Measurements from ENCODE around the gene DCTN3. TPM values are rescaled to one million over a fixed set of nuclear protein-coding genes. Genes with fewer than 3 reads are reported as not detected.
A peak's percentile ranks its signal among the peaks of the same experiment; 100 is the strongest.

The DCTN3 gene
- total and polyA plus RNA-seq, 4 donors = 90.9 to 190 (median 149) TPM

DNA sequence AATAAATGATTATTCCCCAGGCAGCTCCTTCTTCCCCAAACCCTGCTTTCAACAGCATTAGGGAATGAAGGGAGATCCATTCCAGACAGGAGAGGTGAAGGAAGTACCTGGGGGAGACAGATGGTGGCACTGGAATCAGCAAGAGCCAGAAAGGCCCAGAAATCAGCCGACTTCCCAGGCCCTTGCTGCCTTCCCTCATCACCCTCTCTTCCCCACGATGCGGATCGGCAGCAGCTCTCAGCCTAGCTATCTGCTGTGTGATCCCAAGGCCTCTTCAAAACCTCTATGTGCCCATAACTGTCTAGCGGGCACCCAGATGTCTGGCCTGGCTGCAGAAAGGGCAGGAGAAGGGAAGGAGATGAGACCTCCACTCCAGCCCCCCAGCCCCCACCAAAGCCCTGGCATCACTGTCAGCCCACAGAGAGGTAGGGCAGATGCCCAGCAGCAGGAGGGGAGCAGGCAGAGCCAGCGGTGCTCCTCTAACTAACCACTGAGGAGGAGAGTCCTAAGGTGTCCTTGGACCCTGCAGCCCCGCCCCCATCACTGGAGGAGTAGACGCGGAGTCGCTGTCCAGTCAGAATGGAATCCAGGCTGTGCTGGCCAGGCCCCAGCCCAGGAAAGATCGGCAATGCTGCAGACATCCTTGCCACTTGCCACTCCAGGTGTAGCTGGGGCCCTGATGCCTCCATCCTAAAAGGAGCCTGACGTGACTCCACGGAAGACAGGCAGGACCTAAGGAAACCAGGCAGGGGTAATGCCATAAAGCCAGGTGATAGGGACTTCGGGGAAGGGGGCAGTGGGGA is 43.5 kb downstream of the DCTN3 start:
- peak overlapping the region; percentile 31 for H3K27ac ChIP-seq (ENCODE audit: low read depth, low read length)
- 36% methylated on average over 9 of the region's 14 CpGs for WGBS (ENCODE audit: insufficient coverage)
- H3K4me3 ChIP-seq (ENCODE audit: low read depth, low read length) = no peak overlapping the region
- DNase-seq (ENCODE audit: low read depth in 4 of 6, low spot score in 6 of 6) = peak in 1 of 6 donors; percentile 52
- peaks cover 41% of the 10 kb centered on the region for H3K36me3 ChIP-seq (ENCODE audit: control insufficient read depth, insufficient read depth, low read length)
- no peaks in the 10 kb centered on the region for H3K9me3 ChIP-seq (ENCODE audit: control insufficient read depth, insufficient read depth, low read length)
- H3K27me3 ChIP-seq (ENCODE audit: control insufficient read depth, insufficient read depth, low read length) = no peaks in the 10 kb centered on the region
- H3K4me1 ChIP-seq (ENCODE audit: control insufficient read depth, insufficient read depth, low read length) = peaks cover 78% of the 10 kb centered on the region

DNA sequence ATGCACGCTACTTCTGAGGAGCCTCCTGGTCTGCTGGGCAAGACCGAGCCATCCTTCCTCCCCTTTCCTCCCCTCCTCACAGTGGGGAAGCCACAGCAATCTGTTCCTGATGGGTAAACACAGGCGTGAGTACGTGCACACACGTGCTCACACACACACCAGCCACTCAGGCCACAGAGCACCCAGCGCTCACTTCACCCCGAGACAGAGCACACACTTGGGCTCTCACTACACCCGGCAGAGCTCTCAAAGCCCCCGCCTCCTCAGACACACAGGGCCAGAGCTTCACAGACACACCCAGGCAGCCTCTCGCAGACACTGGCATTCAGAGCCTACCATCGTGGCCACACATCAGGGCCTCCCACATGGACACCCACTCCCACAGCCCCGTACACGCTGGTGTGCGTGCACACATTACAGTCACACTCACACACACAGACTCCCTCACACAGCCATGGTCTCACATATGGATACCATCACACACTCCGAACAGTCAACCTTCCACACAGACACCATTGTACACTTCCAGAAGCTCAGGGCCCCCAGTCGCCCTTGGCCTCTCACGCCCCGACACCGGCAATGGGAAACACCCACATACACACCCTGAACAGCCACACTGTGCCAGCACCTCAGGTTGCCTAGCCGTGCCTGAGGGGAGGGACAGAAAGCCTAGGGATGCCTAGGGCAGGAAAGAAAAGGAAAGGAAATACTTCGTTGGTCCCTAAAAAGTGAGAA is 44.3 kb downstream of the DCTN3 start:
- 40% methylated on average over 15 of the region's 21 CpGs for WGBS (ENCODE audit: insufficient coverage)
- H3K4me3 ChIP-seq (ENCODE audit: low read depth, low read length) = no peak overlapping the region
- peak in 2 of 6 donors; percentile 47 to 49 for DNase-seq (ENCODE audit: low read depth in 4 of 6, low spot score in 6 of 6)
- no peaks in the 10 kb centered on the region for H3K9me3 ChIP-seq (ENCODE audit: control insufficient read depth, insufficient read depth, low read length)
- peak overlapping the region; percentile 19 for H3K27ac ChIP-seq (ENCODE audit: low read depth, low read length)
- H3K4me1 ChIP-seq (ENCODE audit: control insufficient read depth, insufficient read depth, low read length) = peaks cover 84% of the 10 kb centered on the region
- peaks cover 40% of the 10 kb centered on the region for H3K36me3 ChIP-seq (ENCODE audit: control insufficient read depth, insufficient read depth, low read length)
- no peaks in the 10 kb centered on the region for H3K27me3 ChIP-seq (ENCODE audit: control insufficient read depth, insufficient read depth, low read length)

DNA sequence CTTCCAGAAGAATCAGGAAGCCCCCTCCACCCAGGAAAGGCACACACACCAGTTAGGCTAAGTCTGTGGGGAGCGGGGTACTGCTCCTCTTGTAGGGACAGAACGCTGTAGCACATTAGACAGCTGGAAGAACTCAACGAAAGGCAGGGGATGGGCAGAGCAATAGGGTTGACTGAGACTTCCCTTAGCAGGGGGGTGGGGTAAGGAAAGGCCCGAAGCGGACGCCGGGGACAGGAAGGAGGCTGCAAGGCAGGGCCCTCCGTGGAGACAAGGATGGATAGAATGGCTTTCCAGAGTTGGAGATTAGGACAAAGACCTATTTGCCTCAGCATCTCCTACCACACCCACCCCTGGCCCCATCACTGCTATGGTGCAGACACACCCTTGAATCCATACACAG is 45.1 kb downstream of the DCTN3 start:
- peaks cover 84% of the 10 kb centered on the region for H3K4me1 ChIP-seq (ENCODE audit: control insufficient read depth, insufficient read depth, low read length)
- peaks cover 35% of the 10 kb centered on the region for H3K36me3 ChIP-seq (ENCODE audit: control insufficient read depth, insufficient read depth, low read length)
- H3K27me3 ChIP-seq (ENCODE audit: control insufficient read depth, insufficient read depth, low read length) = no peaks in the 10 kb centered on the region
- no peak overlapping the region for H3K4me3 ChIP-seq (ENCODE audit: low read depth, low read length)
- DNase-seq (ENCODE audit: low read depth in 4 of 6, low spot score in 6 of 6) = no peak
- WGBS (ENCODE audit: insufficient coverage) = 20% methylated on average over 5 of the region's 8 CpGs
- H3K27ac ChIP-seq (ENCODE audit: low read depth, low read length) = no peak overlapping the region
- H3K9me3 ChIP-seq (ENCODE audit: control insufficient read depth, insufficient read depth, low read length) = no peaks in the 10 kb centered on the region

DNA sequence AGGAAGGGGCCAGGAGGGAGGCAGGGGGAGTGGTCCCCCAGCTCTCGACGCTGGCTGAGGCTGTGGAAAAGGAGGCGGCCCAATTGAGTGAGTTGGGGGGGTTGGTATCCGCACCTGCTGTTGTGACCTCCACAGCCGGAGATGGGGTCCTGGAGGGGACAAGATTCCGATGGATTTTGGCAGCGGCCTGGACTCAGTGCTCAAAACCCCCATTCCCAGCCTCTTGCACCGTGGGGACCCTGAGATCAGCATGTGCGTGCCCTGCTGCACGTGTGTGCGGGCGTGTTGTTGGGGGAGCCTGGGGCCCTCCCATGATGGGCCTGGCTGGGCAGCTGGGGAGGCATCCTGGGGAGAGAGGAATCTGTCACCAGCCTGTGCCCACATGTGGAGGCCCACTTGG is 45.7 kb downstream of the DCTN3 start:
- H3K4me1 ChIP-seq (ENCODE audit: control insufficient read depth, insufficient read depth, low read length) = peaks cover 84% of the 10 kb centered on the region
- H3K4me3 ChIP-seq (ENCODE audit: low read depth, low read length) = no peak overlapping the region
- no peak overlapping the region for H3K27ac ChIP-seq (ENCODE audit: low read depth, low read length)
- 75% methylated on average over 11 of the region's 12 CpGs for WGBS (ENCODE audit: insufficient coverage)
- H3K9me3 ChIP-seq (ENCODE audit: control insufficient read depth, insufficient read depth, low read length) = no peaks in the 10 kb centered on the region
- peaks cover 34% of the 10 kb centered on the region for H3K36me3 ChIP-seq (ENCODE audit: control insufficient read depth, insufficient read depth, low read length)
- H3K27me3 ChIP-seq (ENCODE audit: control insufficient read depth, insufficient read depth, low read length) = no peaks in the 10 kb centered on the region
- no peak for DNase-seq (ENCODE audit: low read depth in 4 of 6, low spot score in 6 of 6)

DNA sequence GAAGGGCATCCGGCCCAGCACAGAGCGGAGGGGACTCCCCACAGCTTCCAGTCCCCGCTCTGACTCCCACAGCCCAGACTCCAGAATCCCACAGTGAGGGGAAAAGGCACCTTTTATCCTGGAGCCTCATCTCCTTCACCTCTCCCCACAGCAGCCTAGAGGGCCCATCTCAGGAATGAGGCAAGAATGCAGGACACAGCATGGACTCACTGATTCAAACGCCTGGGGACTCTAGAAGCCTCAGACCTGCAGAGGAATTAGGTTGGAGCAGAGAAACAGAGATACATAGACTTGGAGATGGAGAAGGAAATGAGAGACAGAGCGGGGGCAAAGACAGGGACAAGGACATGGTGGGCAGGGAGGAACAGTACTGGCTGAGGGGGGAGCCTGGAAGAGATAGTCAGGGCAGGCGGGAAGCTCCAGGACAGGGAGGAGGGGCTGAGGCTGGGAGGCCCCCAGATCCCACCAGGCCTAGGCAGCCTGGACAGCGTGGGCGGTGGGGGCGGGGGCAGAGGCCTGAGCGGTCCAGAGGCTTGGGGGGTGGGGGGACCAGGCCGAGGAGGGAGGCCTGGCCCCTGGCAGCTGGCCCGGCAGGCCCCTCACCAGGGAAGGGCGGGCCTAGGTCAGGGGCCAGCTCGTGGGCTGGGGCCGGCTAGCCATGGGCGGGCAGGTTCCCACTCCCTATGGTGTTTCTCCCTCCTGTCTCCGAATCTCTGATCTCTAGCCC is 46.5 kb downstream of the DCTN3 start:
- Histone ChIP-seq H3K36me3 (ENCODE audit: control insufficient read depth, insufficient read depth, low read length) (peaks cover 36% of the 10 kb centered on the region), H3K4me1 (ENCODE audit: control insufficient read depth, insufficient read depth, low read length) (peaks cover 82% of the 10 kb centered on the region), H3K4me3 (ENCODE audit: low read depth, low read length) (no peak overlapping the region), H3K27ac (ENCODE audit: low read depth, low read length) (no peak overlapping the region), H3K9me3 (ENCODE audit: control insufficient read depth, insufficient read depth, low read length) (no peaks in the 10 kb centered on the region), H3K27me3 (ENCODE audit: control insufficient read depth, insufficient read depth, low read length) (no peaks in the 10 kb centered on the region)
- no peak for DNase-seq (ENCODE audit: low read depth in 4 of 6, low spot score in 6 of 6)
- 55% methylated on average over 13 of the region's 17 CpGs for WGBS (ENCODE audit: insufficient coverage)

DNA sequence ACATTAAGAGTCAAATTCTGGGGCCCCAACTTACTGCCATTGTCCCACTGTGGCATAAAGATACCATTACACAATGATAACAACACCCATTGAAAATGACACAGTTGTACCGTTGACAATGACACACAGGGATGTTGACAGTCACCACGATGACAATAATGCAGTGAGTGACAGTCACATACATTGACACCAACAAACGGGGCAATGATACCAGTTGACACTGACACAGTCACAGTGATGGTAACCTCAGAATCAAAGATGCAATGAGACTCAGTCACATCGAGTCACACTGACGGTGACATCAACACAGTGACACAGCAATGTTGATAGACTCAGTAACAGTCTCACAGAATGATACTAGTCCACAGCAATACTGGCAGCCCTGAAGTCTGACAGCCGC is 47.7 kb downstream of the DCTN3 start:
- Histone ChIP-seq H3K4me3 (ENCODE audit: low read depth, low read length) (no peak overlapping the region), H3K9me3 (ENCODE audit: control insufficient read depth, insufficient read depth, low read length) (no peaks in the 10 kb centered on the region), H3K27ac (ENCODE audit: low read depth, low read length) (peak overlapping the region; percentile 25), H3K36me3 (ENCODE audit: control insufficient read depth, insufficient read depth, low read length) (peaks cover 45% of the 10 kb centered on the region), H3K27me3 (ENCODE audit: control insufficient read depth, insufficient read depth, low read length) (no peaks in the 10 kb centered on the region), H3K4me1 (ENCODE audit: control insufficient read depth, insufficient read depth, low read length) (peaks cover 76% of the 10 kb centered on the region)
- 75% methylated on average over 5 of the region's 6 CpGs for WGBS (ENCODE audit: insufficient coverage)
- DNase-seq (ENCODE audit: low read depth in 4 of 6, low spot score in 6 of 6) = no peak

DNA sequence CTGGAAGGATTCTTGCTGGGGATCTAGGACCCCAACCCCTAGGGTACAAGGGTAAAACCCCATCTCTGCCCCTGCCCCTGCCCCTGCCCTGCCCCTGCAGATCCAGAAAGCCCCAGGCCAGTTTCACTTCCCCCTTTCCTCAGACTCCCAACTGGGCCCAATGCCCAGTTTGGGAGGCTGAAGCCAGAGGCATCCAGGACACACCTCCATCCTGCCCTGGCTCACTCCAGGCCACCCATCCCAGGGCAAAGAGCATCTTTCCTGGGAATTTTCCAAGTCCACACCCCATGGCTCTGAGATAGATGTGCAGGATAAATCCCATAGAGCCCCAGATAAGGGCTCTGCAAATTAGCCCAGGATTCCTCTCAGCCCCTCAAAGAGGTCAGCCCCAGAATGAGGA is 48.2 kb downstream of the DCTN3 start:
- no peaks in the 10 kb centered on the region for H3K9me3 ChIP-seq (ENCODE audit: control insufficient read depth, insufficient read depth, low read length)
- H3K27ac ChIP-seq (ENCODE audit: low read depth, low read length) = peak overlapping the region; percentile 25
- H3K4me1 ChIP-seq (ENCODE audit: control insufficient read depth, insufficient read depth, low read length) = peaks cover 70% of the 10 kb centered on the region
- peaks cover 48% of the 10 kb centered on the region for H3K36me3 ChIP-seq (ENCODE audit: control insufficient read depth, insufficient read depth, low read length)
- H3K4me3 ChIP-seq (ENCODE audit: low read depth, low read length) = no peak overlapping the region
- no peak for DNase-seq (ENCODE audit: low read depth in 4 of 6, low spot score in 6 of 6)
- no peaks in the 10 kb centered on the region for H3K27me3 ChIP-seq (ENCODE audit: control insufficient read depth, insufficient read depth, low read length)

DNA sequence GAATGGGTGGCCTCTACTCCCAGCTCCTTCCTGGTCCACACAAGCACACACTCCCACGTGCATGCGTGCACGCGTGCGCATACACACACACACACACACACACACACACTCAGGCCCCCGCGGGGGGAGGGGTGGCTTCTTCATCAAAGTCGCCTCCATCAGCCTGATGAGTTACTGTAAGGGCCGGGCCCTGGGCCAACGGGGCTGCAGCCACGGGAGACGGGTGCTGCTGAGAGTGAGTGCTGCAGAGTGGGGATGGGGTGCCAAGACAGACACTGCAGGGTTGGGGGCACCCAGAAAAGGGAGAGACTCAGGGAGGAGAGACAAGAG is 48.8 kb downstream of the DCTN3 start:
- no peak overlapping the region for H3K4me3 ChIP-seq (ENCODE audit: low read depth, low read length)
- H3K36me3 ChIP-seq (ENCODE audit: control insufficient read depth, insufficient read depth, low read length) = peaks cover 47% of the 10 kb centered on the region
- H3K4me1 ChIP-seq (ENCODE audit: control insufficient read depth, insufficient read depth, low read length) = peaks cover 66% of the 10 kb centered on the region
- no peaks in the 10 kb centered on the region for H3K27me3 ChIP-seq (ENCODE audit: control insufficient read depth, insufficient read depth, low read length)
- WGBS (ENCODE audit: insufficient coverage) = 26% methylated on average over 5 of the region's 12 CpGs
- H3K9me3 ChIP-seq (ENCODE audit: control insufficient read depth, insufficient read depth, low read length) = no peaks in the 10 kb centered on the region
- DNase-seq (ENCODE audit: low read depth in 4 of 6, low spot score in 6 of 6) = peak in 2 of 6 donors; percentile 68 to 70
- H3K27ac ChIP-seq (ENCODE audit: low read depth, low read length) = peak overlapping the region; percentile 70

DNA sequence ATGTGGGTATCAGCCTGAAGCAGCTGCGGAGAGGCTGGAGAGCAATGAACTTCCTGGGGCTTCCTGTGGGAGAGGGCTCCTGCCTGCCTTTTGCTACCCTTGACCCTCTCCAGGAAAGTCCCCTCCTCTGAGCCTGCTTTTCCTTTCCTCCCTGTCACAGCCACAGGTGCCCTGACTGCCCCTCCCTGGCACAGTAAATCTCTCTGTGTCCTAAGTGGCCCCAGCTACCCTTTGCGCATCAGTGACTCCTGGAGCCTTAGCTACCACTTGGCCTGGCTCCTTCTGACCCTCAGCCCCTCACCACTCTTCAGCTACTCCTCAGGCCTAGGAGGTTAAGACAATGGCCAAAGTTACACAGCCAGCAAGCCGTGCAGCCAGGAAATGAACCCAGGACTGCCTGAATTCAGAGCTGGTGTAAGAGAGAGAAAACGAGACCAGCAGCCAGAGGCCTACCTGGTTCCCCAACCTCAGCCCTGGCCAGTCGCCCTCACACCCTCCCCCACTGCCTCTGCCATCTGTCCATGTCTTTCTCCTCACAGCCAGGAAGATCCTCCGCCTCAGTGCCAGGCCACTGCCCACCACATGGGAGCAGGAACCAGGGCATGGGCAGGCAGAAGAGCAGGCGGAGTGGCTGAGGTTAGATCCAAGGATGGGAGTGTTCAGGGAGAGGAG is 49.4 kb downstream of the DCTN3 start:
- H3K36me3 ChIP-seq (ENCODE audit: control insufficient read depth, insufficient read depth, low read length) = peaks cover 49% of the 10 kb centered on the region
- no peak for DNase-seq (ENCODE audit: low read depth in 4 of 6, low spot score in 6 of 6)
- no peaks in the 10 kb centered on the region for H3K27me3 ChIP-seq (ENCODE audit: control insufficient read depth, insufficient read depth, low read length)
- H3K9me3 ChIP-seq (ENCODE audit: control insufficient read depth, insufficient read depth, low read length) = no peaks in the 10 kb centered on the region
- no peak overlapping the region for H3K4me3 ChIP-seq (ENCODE audit: low read depth, low read length)
- WGBS (ENCODE audit: insufficient coverage) = 54% methylated on average over 4 of the region's 7 CpGs
- H3K27ac ChIP-seq (ENCODE audit: low read depth, low read length) = peak overlapping the region; percentile 70
- peaks cover 66% of the 10 kb centered on the region for H3K4me1 ChIP-seq (ENCODE audit: control insufficient read depth, insufficient read depth, low read length)
